Fibroblast of lung (primary cell): ENCODE data around the gene EML3. TPM values are rescaled to one million over a fixed set of nuclear protein-coding genes. Genes with fewer than 3 reads are reported as not detected.
"Not testable (repeated sequence)": the region's sequence is repeated elsewhere in the genome, so short reads cannot be mapped to it uniquely, and the experiment has no call there.

Experiments
- DNase-seq, 2 donors: peaks; one replicate each; pipeline versions ENCODE4 v3.0.0 to v3.0.0-alpha.2; 2010; ENCODE audit warnings: low read depth in 2 of 2
- H2AFZ ChIP-seq: 2 replicates; pipeline ENCODE4 v1.5.1; 2012; ENCODE audit warnings: low read length, control low read depth, inconsistent platforms
- H3K27ac ChIP-seq: 2 replicates; pipeline ENCODE4 v1.5.1; 2011; ENCODE audit warnings: low read length, control low read depth; ENCODE audit not compliant: insufficient read depth
- H3K27me3 ChIP-seq: 2 replicates; pipeline ENCODE4 v1.5.1; 2011; ENCODE audit warnings: mild to moderate bottlenecking, low read length; ENCODE audit not compliant: control insufficient read depth, insufficient read depth
- H3K36me3 ChIP-seq: 2 replicates; pipeline ENCODE4 v1.5.1; 2011; ENCODE audit warnings: low read length; ENCODE audit not compliant: control insufficient read depth, insufficient read depth
- H3K4me1 ChIP-seq: 2 replicates; pipeline ENCODE4 v1.5.1; 2011; ENCODE audit warnings: low read length; ENCODE audit not compliant: control insufficient read depth, insufficient read depth; ENCODE audit errors: extremely low read depth
- H3K4me2 ChIP-seq: 2 replicates; pipeline ENCODE4 v1.5.1; 2011; ENCODE audit warnings: low read length, control low read depth; ENCODE audit not compliant: insufficient read depth; ENCODE audit errors: extremely low read depth
- H3K4me3 ChIP-seq, 4 experiments: fragments of 200-600 bp in 1 of 4; sonication (generic) in 1 of 4; replicated peaks in 1 of 4; 2 replicates each; pipeline ENCODE4 v1.5.1; 2011 to 2016; ENCODE audit warnings: low read length in 4 of 4, low read depth in 3 of 4, mild to moderate bottlenecking in 3 of 4, control low read depth in 2 of 4, inconsistent platforms in 1 of 4, mixed read lengths in 1 of 4; ENCODE audit not compliant: insufficient read depth in 1 of 4; ENCODE audit errors: control extremely low read depth in 1 of 4
- H3K79me2 ChIP-seq: 2 replicates; pipeline ENCODE4 v1.5.1; 2012; ENCODE audit warnings: mild to moderate bottlenecking, low read length, inconsistent platforms; ENCODE audit not compliant: control insufficient read depth, insufficient read depth
- H3K9ac ChIP-seq: 2 replicates; pipeline ENCODE4 v1.5.1; 2011; ENCODE audit warnings: mild to moderate bottlenecking, low read length, control low read depth; ENCODE audit not compliant: insufficient read depth
- H3K9me3 ChIP-seq: 2 replicates; pipeline ENCODE4 v1.5.1; 2012; ENCODE audit warnings: low read depth, low read length; ENCODE audit not compliant: control insufficient read depth, insufficient read depth
- H4K20me1 ChIP-seq: 2 replicates; pipeline ENCODE4 v1.5.1; 2011; ENCODE audit warnings: low read length; ENCODE audit not compliant: control insufficient read depth, insufficient read depth; ENCODE audit errors: extremely low read depth
- EZH2 ChIP-seq: IDR thresholded peaks from 2 replicates; pipeline ENCODE4 v1.5.1; 2012; ENCODE audit warnings: low read length, control low read depth, mild to moderate bottlenecking; ENCODE audit errors: missing control alignments
- polyA plus RNA-seq, 2 donors: library from polyadenylated mRNA; depleted of rRNA in 1 of 2; stranded (reverse) in 1 of 2; unstranded in 1 of 2; fragments of >200 nt; gene quantifications; 2 replicates each; pipeline ENCODE4 v1.2.1, GENCODE V29; 2011 to 2012; ENCODE audit warnings: missing spikeins in 1 of 2
- total RNA-seq: library from RNA; depleted of rRNA; stranded (reverse); fragments of >200 nt; gene quantifications from 2 replicates; pipeline ENCODE4 v1.2.1, GENCODE V29; 2014
- TF ChIP-seq, protein P1 (sequence below), 2 donors: IDR thresholded peaks in 1 of 2; conservative IDR thresholded peaks in 1 of 2; 1 replicate in 1 of 2; 2 replicates in 1 of 2; pipeline ENCODE4 v1.5.1; 2011 to 2012; ENCODE audit warnings: low read length in 2 of 2, control low read depth in 1 of 2, inconsistent platforms in 1 of 2, low read depth in 1 of 2, mild to moderate bottlenecking in 1 of 2

The EML3 gene
- total and polyA plus RNA-seq, 2 donors (not counting 1 experiment from before 2014, with no cell fraction given), result 20.5 to 22.6 TPM

GRCh38 chr11:62573592-62574362 is 38.8 kb downstream of the EML3 start, which contains the start of gene EEF1G:
Gene EEF1G (minus strand): TSS chr11:62573891. CDS start chr11:62573842, 49 bp downstream.
- peaks cover 12% of the 10 kb centered on the region for H3K36me3 ChIP-seq
- H3K4me3 ChIP-seq, result peak within 1 kb of the TSS; percentile 96 to 99 (median 99)
- H3K4me1 ChIP-seq, result peaks cover 13% of the 10 kb centered on the region
- peak within 1 kb of the TSS; percentile 92 for H3K9ac ChIP-seq
- H3K4me2 ChIP-seq, result peak within 1 kb of the TSS; percentile 97
- peak within 1 kb of the TSS; percentile 88 for H3K27ac ChIP-seq
- H4K20me1 ChIP-seq, result no peaks in the 10 kb centered on the region
- no peaks in the 10 kb centered on the region for H3K9me3 ChIP-seq
- peak; percentile 100 for DNase-seq
- peaks cover 60% of the 10 kb centered on the region for H3K79me2 ChIP-seq
- no peaks in the 10 kb centered on the region for H3K27me3 ChIP-seq
- H2AFZ ChIP-seq, result peak within 1 kb of the TSS; percentile 71
- TF ChIP-seq EZH2, result no peak
- TF ChIP-seq, protein P1, sequence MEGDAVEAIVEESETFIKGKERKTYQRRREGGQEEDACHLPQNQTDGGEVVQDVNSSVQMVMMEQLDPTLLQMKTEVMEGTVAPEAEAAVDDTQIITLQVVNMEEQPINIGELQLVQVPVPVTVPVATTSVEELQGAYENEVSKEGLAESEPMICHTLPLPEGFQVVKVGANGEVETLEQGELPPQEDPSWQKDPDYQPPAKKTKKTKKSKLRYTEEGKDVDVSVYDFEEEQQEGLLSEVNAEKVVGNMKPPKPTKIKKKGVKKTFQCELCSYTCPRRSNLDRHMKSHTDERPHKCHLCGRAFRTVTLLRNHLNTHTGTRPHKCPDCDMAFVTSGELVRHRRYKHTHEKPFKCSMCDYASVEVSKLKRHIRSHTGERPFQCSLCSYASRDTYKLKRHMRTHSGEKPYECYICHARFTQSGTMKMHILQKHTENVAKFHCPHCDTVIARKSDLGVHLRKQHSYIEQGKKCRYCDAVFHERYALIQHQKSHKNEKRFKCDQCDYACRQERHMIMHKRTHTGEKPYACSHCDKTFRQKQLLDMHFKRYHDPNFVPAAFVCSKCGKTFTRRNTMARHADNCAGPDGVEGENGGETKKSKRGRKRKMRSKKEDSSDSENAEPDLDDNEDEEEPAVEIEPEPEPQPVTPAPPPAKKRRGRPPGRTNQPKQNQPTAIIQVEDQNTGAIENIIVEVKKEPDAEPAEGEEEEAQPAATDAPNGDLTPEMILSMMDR (conservative IDR thresholded peaks at IDR 0.05 in 1 of 2, IDR thresholded peaks at IDR 0.05 in 1 of 2; ENCODE audit: low read depth in 1 of 2, low read length in 2 of 2), result no peak

DNA sequence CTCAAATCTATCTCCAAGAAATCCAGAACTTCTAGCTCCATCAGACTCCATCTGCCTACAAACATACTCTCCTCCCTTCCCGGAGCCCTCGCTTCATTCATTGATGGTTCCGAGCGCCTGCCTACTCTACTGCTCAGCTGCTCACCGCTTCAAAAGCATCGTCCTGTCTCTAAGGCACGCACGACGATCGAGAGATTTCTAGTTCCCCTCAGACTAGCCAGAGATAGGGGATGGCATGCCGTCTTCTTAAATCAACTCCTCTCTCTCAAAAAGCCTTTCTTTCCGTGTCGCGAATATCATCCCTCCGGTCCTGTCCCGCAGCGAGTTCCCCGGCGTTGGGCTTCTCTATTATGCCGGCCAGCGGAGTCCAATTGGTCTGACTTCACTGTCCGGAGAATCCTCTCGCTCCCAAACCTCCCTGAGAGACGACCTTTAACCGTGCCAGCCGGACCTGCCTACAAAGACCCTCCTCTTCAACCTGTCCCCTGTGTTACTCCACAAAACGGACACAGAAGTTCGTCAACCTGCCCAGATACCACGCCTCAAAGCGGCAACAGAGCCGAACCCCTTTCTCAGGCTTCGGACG is 39.5 kb downstream of the EML3 start:
- Histone ChIP-seq H3K27ac (peak overlapping the region; percentile 81), H3K4me1 (peaks cover 13% of the 10 kb centered on the region), H3K27me3 (no peaks in the 10 kb centered on the region), H3K36me3 (peaks cover 12% of the 10 kb centered on the region), H4K20me1 (no peaks in the 10 kb centered on the region), H3K4me3 (peak overlapping the region; percentile 96 to 99 (median 99)), H3K9ac (peak overlapping the region; percentile 81), H3K9me3 (no peaks in the 10 kb centered on the region), H2AFZ (peak overlapping the region; percentile 71), H3K4me2 (peak overlapping the region; percentile 89), H3K79me2 (peaks cover 63% of the 10 kb centered on the region)
- DNase-seq, result no peak
- TF ChIP-seq, protein P1 (conservative IDR thresholded peaks at IDR 0.05 in 1 of 2, IDR thresholded peaks at IDR 0.05 in 1 of 2; ENCODE audit: low read depth in 1 of 2, low read length in 2 of 2), result no peak
- TF ChIP-seq EZH2, result no peak

DNA sequence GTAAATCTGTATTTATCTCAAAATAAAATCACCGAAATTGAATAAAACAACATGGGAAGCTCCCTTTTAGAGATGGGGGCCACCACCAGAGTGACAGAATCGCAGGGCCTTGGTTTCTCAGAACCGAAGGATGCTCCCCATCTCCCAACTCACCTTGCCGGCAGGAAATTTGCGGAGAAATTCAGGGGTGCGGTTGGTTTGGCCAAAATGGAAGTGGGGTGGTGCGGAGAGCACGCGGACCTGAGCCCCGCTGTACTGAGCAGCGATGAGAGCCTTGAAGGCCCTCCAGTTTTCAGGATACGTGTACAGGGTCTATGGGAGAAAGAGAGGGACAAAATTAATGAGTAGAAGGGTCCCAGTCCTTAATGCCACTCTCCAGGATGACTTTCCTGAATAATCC is 40.1 kb downstream of the EML3 start:
- Histone ChIP-seq H3K4me2 (peak overlapping the region; percentile 89), H3K27ac (peak overlapping the region; percentile 81), H3K9ac (peak overlapping the region; percentile 17), H4K20me1 (no peaks in the 10 kb centered on the region), H2AFZ (no peak overlapping the region), H3K9me3 (no peaks in the 10 kb centered on the region), H3K27me3 (no peaks in the 10 kb centered on the region), H3K4me1 (peaks cover 13% of the 10 kb centered on the region), H3K79me2 (peaks cover 66% of the 10 kb centered on the region), H3K4me3 (peak overlapping the region; percentile 96 to 99 (median 99)), H3K36me3 (peaks cover 12% of the 10 kb centered on the region)
- no peak for DNase-seq
- TF ChIP-seq EZH2, result no peak

- H4K20me1 ChIP-seq, H3K9ac ChIP-seq, DNase-seq, H3K27me3 ChIP-seq, H3K9me3 ChIP-seq, H3K4me3 ChIP-seq, H3K27ac ChIP-seq, H2AFZ ChIP-seq: not testable (repeated sequence)
- H3K4me1 ChIP-seq, result peaks cover 13% of the 10 kb centered on the region
- H3K36me3 ChIP-seq, result peaks cover 17% of the 10 kb centered on the region
- peak overlapping the region; percentile 23 for H3K4me2 ChIP-seq
- peaks cover 75% of the 10 kb centered on the region for H3K79me2 ChIP-seq
Observed at GRCh38 chr11:62571493-62571892, 41.1 kb downstream of the EML3 start.

- Histone ChIP-seq H3K36me3 (peaks cover 17% of the 10 kb centered on the region), H3K79me2 (peaks cover 80% of the 10 kb centered on the region), H3K4me2 (peak overlapping the region; percentile 23), H3K4me1 (peaks cover 13% of the 10 kb centered on the region)
- not testable (repeated sequence) for H2AFZ ChIP-seq, DNase-seq, H3K4me3 ChIP-seq, H3K9ac ChIP-seq, H3K9me3 ChIP-seq, H4K20me1 ChIP-seq, H3K27ac ChIP-seq, H3K27me3 ChIP-seq
Observed at GRCh38 chr11:62570903-62571302, 41.7 kb downstream of the EML3 start.
